Thoracic aorta (tissue), 2 donors: Measurements from ENCODE around the gene GYS1. TPM values are rescaled to one million over a fixed set of nuclear protein-coding genes. Genes with fewer than 3 reads are reported as not detected.

Experiments used
- ATAC-seq: fragments of 150-250 bp; one replicate; pipeline ENCODE4 v1.8.0; 2017; ENCODE audit warnings: low read depth; ENCODE audit not compliant: insufficient number of reproducible peaks, low FRiP score
- DNase-seq: peaks from one replicate; pipeline ENCODE4 v3.0.0-alpha.2; 2020; ENCODE audit warnings: low spot score
- H3K27ac ChIP-seq, 2 donors: fragments of 200-600 bp; sonication (generic); 1 replicate in 1 of 2; 2 replicates in 1 of 2; pipeline ENCODE4 v1.5.1; 2016; ENCODE audit warnings: mild to moderate bottlenecking in 2 of 2, moderate library complexity in 2 of 2
- H3K27me3 ChIP-seq: fragments of 200-600 bp; sonication (generic); replicated peaks from 2 replicates; pipeline ENCODE4 v1.6.0; 2016; ENCODE audit warnings: mild to moderate bottlenecking; ENCODE audit not compliant: insufficient read depth
- H3K36me3 ChIP-seq: fragments of 200-600 bp; sonication (generic); one replicate; pipeline ENCODE4 v1.5.1; 2016
- H3K4me1 ChIP-seq, 2 donors: fragments of 200-600 bp; sonication (generic); 1 replicate in 1 of 2; 2 replicates in 1 of 2; pipeline versions ENCODE4 v1.5.1 to v1.6.0; 2016; ENCODE audit warnings: low read depth in 2 of 2, mild to moderate bottlenecking in 1 of 2; ENCODE audit not compliant: control insufficient read depth in 1 of 2
- H3K4me3 ChIP-seq: fragments of 200-600 bp; sonication (generic); 2 replicates; pipeline ENCODE4 v1.5.1; 2016; ENCODE audit warnings: mild to moderate bottlenecking
- H3K9me3 ChIP-seq: fragments of 200-600 bp; sonication (generic); 2 replicates; pipeline ENCODE4 v1.5.1; 2016
- CTCF ChIP-seq: fragments of 200-600 bp; sonication (generic); IDR thresholded peaks from one replicate; pipeline ENCODE4 v1.5.1; 2019; ENCODE audit warnings: antibody characterized with exemption
- total RNA-seq, 2 donors: library from RNA; depleted of rRNA; stranded (reverse); fragments of >200 nt; gene quantifications; one replicate each; pipeline versions ENCODE4 v1.1.0 to v1.2.3, GENCODE V29; 2016

GYS1 gene
- total RNA-seq, 2 donors from 2014 or later, result 30.1 to 44.4 TPM

GRCh38 chr19:48962849-48963165 lies 30.3 kb downstream of the GYS1 start:
- Histone ChIP-seq H3K4me3 (no peak overlapping the region), H3K9me3 (no peaks in the 10 kb centered on the region), H3K4me1 (peaks cover 12 to 34% of the 10 kb centered on the region in 2 donors), H3K36me3 (peaks cover 9% of the 10 kb centered on the region), H3K27me3 (no peaks in the 10 kb centered on the region), H3K27ac (peak overlapping the region; percentile 95 to 98)
- DNase-seq (no peak), ATAC-seq (no peak)
- TF ChIP-seq CTCF, result no peak

- no peak for TF ChIP-seq CTCF
- Histone ChIP-seq H3K4me1 (peaks cover 12 to 28% of the 10 kb centered on the region in 2 donors), H3K36me3 (peaks cover 9% of the 10 kb centered on the region), H3K4me3 (no peak overlapping the region), H3K27me3 (no peaks in the 10 kb centered on the region), H3K27ac (peak overlapping the region; percentile 95 to 98), H3K9me3 (no peaks in the 10 kb centered on the region)
- ATAC-seq (no peak), DNase-seq (no peak)
Observed at GRCh38 chr19:48962029-48962848, 30.9 kb downstream of the GYS1 start.

- ATAC-seq (no peak), DNase-seq (no peak)
- Histone ChIP-seq H3K4me1 (peaks cover 6 to 23% of the 10 kb centered on the region in 2 donors), H3K27me3 (no peaks in the 10 kb centered on the region), H3K4me3 (no peak overlapping the region), H3K27ac (peak overlapping the region; percentile 22 to 95), H3K9me3 (no peaks in the 10 kb centered on the region), H3K36me3 (peaks cover 5% of the 10 kb centered on the region)
- no peak for TF ChIP-seq CTCF
Observed at GRCh38 chr19:48961673-48962028, 31.5 kb downstream of the GYS1 start.

GRCh38 chr19:48961051-48961649 lies 32.0 kb downstream of the GYS1 start:
- TF ChIP-seq CTCF, result no peak
- ATAC-seq (no peak), DNase-seq (no peak)
- Histone ChIP-seq H3K27ac (peak overlapping the region; percentile 22 to 95), H3K4me1 (peaks cover 5 to 20% of the 10 kb centered on the region in 2 donors), H3K27me3 (no peaks in the 10 kb centered on the region), H3K36me3 (peaks cover 4% of the 10 kb centered on the region), H3K4me3 (no peak overlapping the region), H3K9me3 (no peaks in the 10 kb centered on the region)

- ATAC-seq (no peak), DNase-seq (no peak)
- H3K27ac ChIP-seq, result no peak overlapping the region
- H3K4me3 ChIP-seq, result no peak overlapping the region
- no peaks in the 10 kb centered on the region for H3K9me3 ChIP-seq
- no peak for TF ChIP-seq CTCF
- H3K27me3 ChIP-seq, result no peaks in the 10 kb centered on the region
- H3K4me1 ChIP-seq, result peaks cover 15 to 29% of the 10 kb centered on the region in 2 donors
- peaks cover 4% of the 10 kb centered on the region for H3K36me3 ChIP-seq
Observed at GRCh38 chr19:48959341-48960239, 33.5 kb downstream of the GYS1 start.
